Muscle layer of duodenum (tissue), 2 donors: Measurements from ENCODE around the gene ELK4.
A peak's percentile ranks its signal among the peaks of the same experiment; 100 is the strongest.

Experiments used
- H3K27ac ChIP-seq: one replicate; pipeline ENCODE4 v1.7.0; 2013; ENCODE audit warnings: mild to moderate bottlenecking, low read length
- H3K27me3 ChIP-seq: one replicate; pipeline ENCODE4 v1.7.0; 2013; ENCODE audit warnings: low read depth, mild to moderate bottlenecking, control low read depth, low read length
- H3K36me3 ChIP-seq, 2 donors: one replicate each; pipeline ENCODE4 v1.7.0; 2013; ENCODE audit warnings: low read length in 2 of 2, control low read depth in 1 of 2, mild to moderate bottlenecking in 1 of 2; ENCODE audit not compliant: insufficient read depth in 2 of 2, control insufficient read depth in 1 of 2
- H3K4me1 ChIP-seq, 2 donors: one replicate each; pipeline ENCODE4 v1.7.0; 2013; ENCODE audit warnings: low read length in 2 of 2, mild to moderate bottlenecking in 2 of 2, control low read depth in 1 of 2, moderate library complexity in 1 of 2; ENCODE audit not compliant: insufficient read depth in 2 of 2, control insufficient read depth in 1 of 2
- H3K4me3 ChIP-seq, 2 donors: one replicate each; pipeline ENCODE4 v1.7.0; 2013; ENCODE audit warnings: low read length in 2 of 2, low read depth in 1 of 2, mild to moderate bottlenecking in 1 of 2
- H3K9me3 ChIP-seq, 2 donors: one replicate each; pipeline ENCODE4 v1.7.0; 2013; ENCODE audit warnings: low read length in 2 of 2, control low read depth in 1 of 2, mild to moderate bottlenecking in 1 of 2; ENCODE audit not compliant: control insufficient read depth in 1 of 2
- donor health status: healthy.

The ELK4 gene

GRCh38 chr1:205604059-205604458, 27.8 kb downstream of the ELK4 start:
- no peak overlapping the region for H3K27ac ChIP-seq

DNA sequence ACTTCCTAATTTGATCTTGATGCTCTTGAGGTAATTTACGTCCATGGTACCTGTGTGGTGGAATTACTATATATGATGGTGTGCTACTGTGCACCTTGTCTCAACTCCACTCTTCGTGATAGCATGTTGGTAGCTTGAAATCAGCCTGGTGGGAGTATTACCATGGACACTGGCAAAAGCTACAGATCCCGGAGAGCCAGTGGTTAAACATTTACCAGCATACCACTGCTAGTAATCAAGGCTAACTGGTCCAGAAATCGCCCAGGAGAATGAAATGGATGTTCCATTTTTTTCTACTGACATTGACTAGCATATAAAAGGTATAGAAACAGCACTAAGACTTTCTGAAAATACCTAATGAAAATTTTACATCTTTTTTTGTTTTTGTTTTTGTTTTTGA, 30.6 kb downstream of the ELK4 start:
- Histone ChIP-seq H3K36me3 (peaks cover 0 to 4% of the 10 kb centered on the region in 2 donors), H3K9me3 (no peaks in the 10 kb centered on the region), H3K27me3 (no peaks in the 10 kb centered on the region), H3K4me3 (no peak overlapping the region), H3K4me1 (peaks cover 7 to 32% of the 10 kb centered on the region in 2 donors), H3K27ac (no peak overlapping the region)

More at GRCh38 chr1:205604059-205604458, 27.8 kb downstream of the ELK4 start:
- Histone ChIP-seq H3K9me3 (no peaks in the 10 kb centered on the region), H3K36me3 (peaks cover 0 to 12% of the 10 kb centered on the region in 2 donors), H3K4me1 (peaks cover 7 to 15% of the 10 kb centered on the region in 2 donors), H3K27me3 (no peaks in the 10 kb centered on the region), H3K4me3 (no peak overlapping the region)

DNA sequence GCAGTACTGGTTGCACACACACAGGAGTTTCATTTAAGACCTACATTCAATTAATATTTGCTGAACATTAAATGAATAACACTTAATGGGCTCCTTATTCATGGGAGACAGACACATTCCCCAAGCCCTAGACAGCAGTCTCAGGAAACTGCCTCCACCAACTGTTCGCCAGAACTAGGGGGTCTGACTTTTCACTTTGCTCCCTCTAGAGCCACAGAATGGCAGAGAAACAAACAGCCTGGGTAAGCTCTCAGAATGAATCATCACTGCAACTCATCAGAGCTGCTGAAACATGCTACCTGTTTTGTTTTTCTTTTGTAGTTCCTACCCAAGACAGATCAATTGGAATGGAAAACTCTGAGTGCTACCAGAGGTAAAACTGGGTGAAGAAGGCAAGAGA, 31.7 kb downstream of the ELK4 start:
- Histone ChIP-seq H3K4me3 (no peak overlapping the region), H3K36me3 (peaks cover 2 to 4% of the 10 kb centered on the region in 2 donors), H3K9me3 (no peaks in the 10 kb centered on the region), H3K27ac (peak overlapping the region; percentile 35), H3K4me1 (peaks cover 7 to 32% of the 10 kb centered on the region in 2 donors), H3K27me3 (no peaks in the 10 kb centered on the region)

DNA sequence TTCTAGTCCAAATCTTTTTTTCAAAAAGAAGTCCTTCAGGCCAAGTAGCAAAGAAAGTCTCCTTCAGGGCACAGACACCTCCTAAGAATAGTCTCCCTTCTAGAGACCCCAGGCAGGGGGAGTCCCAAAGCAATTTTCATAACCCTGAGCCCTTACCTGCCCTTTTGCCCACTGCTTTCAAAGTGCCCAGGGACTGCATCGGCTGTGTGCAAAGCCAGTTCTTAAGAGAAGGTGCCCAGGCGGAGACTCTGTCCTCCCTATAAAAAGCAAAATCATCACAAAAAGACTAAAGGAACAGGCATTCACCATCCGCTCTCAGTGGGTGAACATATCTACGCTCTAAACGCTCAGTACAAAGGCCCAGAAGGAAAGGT, 32.2 kb downstream of the ELK4 start:
- Histone ChIP-seq H3K4me3 (no peak overlapping the region), H3K27me3 (no peaks in the 10 kb centered on the region), H3K27ac (peak overlapping the region; percentile 35), H3K4me1 (peaks cover 7 to 32% of the 10 kb centered on the region in 2 donors), H3K36me3 (peaks cover 2 to 4% of the 10 kb centered on the region in 2 donors), H3K9me3 (no peaks in the 10 kb centered on the region)

GRCh38 chr1:205598841-205599668, 32.8 kb downstream of the ELK4 start:
- H3K27ac ChIP-seq, result peak overlapping the region; percentile 35

GRCh38 chr1:205597691-205598314, 34.0 kb downstream of the ELK4 start:
- Histone ChIP-seq H3K9me3 (no peaks in the 10 kb centered on the region), H3K4me1 (peaks cover 7 to 32% of the 10 kb centered on the region in 2 donors), H3K27me3 (no peaks in the 10 kb centered on the region), H3K27ac (peak overlapping the region; percentile 13), H3K4me3 (no peak overlapping the region), H3K36me3 (peaks cover 0 to 2% of the 10 kb centered on the region in 2 donors)

More at GRCh38 chr1:205598841-205599668, 32.8 kb downstream of the ELK4 start:
- Histone ChIP-seq H3K4me1 (peaks cover 7 to 32% of the 10 kb centered on the region in 2 donors), H3K4me3 (no peak overlapping the region), H3K36me3 (peaks cover 2 to 4% of the 10 kb centered on the region in 2 donors), H3K27me3 (no peaks in the 10 kb centered on the region), H3K9me3 (no peaks in the 10 kb centered on the region)

DNA sequence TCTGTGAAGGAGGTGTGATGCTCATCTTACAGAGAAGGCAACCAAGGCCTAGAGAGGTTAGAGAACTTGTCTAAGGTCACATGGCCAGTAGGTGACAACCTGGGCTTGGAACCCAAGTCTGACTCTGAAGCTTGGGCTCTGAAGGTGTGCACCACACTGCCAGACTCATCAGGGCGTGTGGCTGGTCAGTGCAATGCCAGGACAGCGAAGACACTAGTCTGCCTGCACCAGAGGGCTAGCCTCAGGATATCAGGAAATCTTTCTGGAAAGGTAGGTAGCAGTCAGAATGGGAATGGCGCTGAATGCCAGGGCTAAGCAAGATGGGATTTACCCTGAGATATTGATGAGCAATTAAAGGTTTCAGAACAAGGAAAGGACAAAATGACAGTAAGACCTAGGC, 34.9 kb downstream of the ELK4 start:
- Histone ChIP-seq H3K27me3 (no peaks in the 10 kb centered on the region), H3K36me3 (peaks cover 0 to 2% of the 10 kb centered on the region in 2 donors), H3K4me3 (no peak overlapping the region), H3K9me3 (no peaks in the 10 kb centered on the region), H3K27ac (no peak overlapping the region), H3K4me1 (peaks cover 7 to 32% of the 10 kb centered on the region in 2 donors)

GRCh38 chr1:205595861-205596260, 36.0 kb downstream of the ELK4 start:
- H3K27me3 ChIP-seq, result no peaks in the 10 kb centered on the region
- H3K27ac ChIP-seq, result no peak overlapping the region
- no peaks in the 10 kb centered on the region for H3K9me3 ChIP-seq
- H3K4me3 ChIP-seq, result no peak overlapping the region
- peaks cover 7 to 32% of the 10 kb centered on the region in 2 donors for H3K4me1 ChIP-seq
- peaks cover 0 to 2% of the 10 kb centered on the region in 2 donors for H3K36me3 ChIP-seq

DNA sequence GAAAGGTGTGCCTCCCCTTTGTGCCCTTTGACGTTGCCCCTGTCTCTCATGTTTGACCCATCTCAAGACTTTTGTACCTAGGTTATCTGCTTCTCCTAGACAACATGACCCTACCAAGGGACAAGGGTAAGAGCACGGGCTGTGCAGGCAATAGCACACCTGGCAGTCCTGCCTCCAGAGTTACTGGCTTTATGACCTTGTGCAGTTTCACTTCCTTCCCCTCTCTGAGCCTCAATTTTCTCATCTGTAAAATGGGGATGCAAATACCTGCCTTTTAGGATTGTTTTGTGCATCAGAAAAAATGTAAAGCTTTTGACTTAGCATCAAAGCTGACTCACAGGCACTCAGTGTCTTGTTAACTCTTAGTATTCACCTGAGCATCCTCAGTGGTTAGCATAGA, 36.4 kb downstream of the ELK4 start:
- peaks cover 7 to 30% of the 10 kb centered on the region in 2 donors for H3K4me1 ChIP-seq
- no peak overlapping the region for H3K4me3 ChIP-seq
- H3K36me3 ChIP-seq, result peaks cover 0 to 2% of the 10 kb centered on the region in 2 donors
- no peaks in the 10 kb centered on the region for H3K9me3 ChIP-seq
- H3K27me3 ChIP-seq, result no peaks in the 10 kb centered on the region
- no peak overlapping the region for H3K27ac ChIP-seq

GRCh38 chr1:205594846-205595245, 37.0 kb downstream of the ELK4 start:
- Histone ChIP-seq H3K4me1 (peaks cover 4 to 24% of the 10 kb centered on the region in 2 donors), H3K27me3 (no peaks in the 10 kb centered on the region), H3K4me3 (no peak overlapping the region), H3K36me3 (peaks cover 0 to 2% of the 10 kb centered on the region in 2 donors), H3K27ac (no peak overlapping the region), H3K9me3 (no peaks in the 10 kb centered on the region)

GRCh38 chr1:205593967-205594366, 37.8 kb downstream of the ELK4 start:
- H3K4me1 ChIP-seq, result peaks cover 0 to 15% of the 10 kb centered on the region in 2 donors

More at GRCh38 chr1:205593967-205594366, 37.8 kb downstream of the ELK4 start:
- Histone ChIP-seq H3K9me3 (no peaks in the 10 kb centered on the region), H3K27me3 (no peaks in the 10 kb centered on the region), H3K4me3 (no peak overlapping the region), H3K27ac (no peak overlapping the region), H3K36me3 (peaks cover 0 to 2% of the 10 kb centered on the region in 2 donors)
